Activated CD8-positive, alpha-beta memory T cell treated with anti-CD3 and anti-CD28 coated beads, Interleukin-2, amount 50 U/mL, for 4 hours (primary cell): ENCODE results near the gene IGFBP2.

Source experiments
- DNase-seq: peaks from one replicate; pipeline ENCODE4 v3.0.0-alpha.2; 2020

Gene IGFBP2

DNA sequence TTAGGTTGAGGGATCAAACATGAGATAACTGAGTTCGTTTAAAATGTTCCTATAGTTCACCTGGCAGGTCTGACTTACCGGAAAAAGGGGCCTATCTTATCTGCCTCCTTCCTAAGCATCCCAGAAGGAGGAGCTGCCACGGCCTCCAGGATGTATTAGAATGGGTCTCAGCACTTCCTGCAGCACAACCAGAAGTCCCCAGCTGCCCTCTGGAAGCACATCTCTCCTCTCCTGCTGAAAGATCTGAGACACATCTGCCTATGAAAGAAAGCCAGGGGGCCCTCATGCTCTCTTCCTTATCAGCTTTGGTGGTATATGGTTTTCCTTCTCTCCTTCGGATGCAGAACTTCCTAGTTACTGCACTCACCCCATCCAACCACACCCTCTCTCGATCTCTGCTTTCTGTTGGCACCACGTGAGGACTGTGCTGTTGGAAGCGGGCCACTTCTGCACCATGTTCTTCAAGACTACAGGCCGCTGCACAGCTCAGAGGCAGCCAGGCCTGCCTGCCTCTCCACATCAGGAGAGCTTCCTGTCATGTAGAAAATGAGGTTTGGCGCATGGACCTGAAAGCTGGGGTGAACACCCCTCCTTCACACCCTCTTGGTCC lies 55.6 kb downstream of the IGFBP2 start:
- DNase-seq = no peak

DNA sequence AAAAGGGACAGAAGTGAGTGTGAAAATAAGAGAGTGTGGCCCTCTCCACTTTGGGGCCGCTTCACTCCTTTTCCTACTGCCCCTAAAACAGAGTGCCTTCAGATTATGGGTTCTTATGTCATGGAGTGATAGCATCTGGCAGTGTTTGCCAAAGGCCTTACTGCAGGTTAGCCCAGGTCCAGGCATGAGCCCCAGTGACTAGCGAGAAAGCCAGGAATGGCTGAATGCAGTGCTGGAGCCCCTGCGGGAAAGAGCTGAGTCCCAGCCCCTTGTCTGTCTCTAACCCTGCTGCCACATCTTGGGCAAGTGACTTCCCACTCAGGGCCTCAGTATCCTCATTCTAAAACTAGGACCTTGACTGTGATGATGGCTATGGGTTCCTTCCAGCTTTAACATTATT lies 56.2 kb downstream of the IGFBP2 start:
- no peak for DNase-seq

DNA sequence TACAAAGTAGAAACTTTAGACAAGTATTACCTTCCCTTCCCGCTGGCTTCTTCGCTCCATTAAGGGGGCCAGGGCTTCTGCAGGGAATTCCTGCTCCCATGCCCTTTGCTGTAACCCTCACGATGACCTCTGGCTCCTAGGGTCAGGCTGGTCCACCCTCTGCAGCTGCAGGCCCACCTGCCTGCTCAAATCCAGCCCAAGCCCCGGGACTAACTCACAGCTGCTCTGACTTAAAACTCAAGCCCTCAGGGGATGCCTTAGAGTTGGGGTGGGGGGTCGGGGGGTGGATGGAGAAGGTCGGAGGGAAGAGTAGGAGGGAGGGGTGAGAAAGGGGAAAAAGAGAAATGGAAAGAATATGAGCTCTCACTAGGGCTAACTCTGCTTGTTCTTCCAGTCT lies 57.2 kb downstream of the IGFBP2 start:
- DNase-seq = no peak

DNA sequence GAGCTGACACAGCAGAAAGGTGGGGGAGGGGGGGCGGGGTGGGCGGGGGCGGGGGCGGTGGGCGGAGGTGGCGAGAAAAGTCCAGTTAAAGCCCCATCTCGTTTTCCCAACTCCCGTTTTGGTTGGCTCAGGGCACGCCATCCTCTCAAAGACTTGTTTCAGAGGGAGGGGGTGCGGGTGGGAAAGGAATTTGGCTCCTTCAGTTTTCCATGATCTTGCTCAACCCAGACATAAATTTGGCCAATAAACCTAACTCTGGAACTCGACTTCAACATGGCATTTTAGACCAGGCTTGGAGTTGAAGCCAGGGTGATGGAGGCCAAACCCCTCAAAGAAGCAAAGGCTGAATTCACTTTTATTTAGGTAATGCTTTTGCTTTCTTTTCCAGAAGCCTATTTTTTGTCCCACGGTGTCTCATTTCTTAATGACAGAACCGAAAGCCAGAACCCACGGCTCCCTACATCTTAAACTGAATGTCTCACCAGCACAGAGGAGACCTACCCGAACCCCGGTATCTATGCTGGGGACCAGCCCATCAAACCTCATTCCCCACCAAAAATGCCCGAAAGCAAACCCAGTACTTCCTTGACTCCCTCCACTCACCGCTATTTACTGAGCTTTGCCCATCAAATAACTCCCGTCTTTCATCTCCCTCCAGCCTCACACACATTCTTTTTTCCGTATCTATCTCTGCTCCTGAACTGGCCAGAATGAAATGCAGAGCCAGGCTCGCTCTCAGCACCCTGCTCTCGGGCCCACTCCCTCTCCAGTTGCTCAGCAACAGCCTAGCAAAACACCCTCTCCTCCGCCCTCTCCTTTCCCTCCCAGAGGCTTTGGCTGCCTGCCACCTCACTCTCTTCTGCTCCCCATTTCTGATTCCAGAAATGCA lies 57.9 kb downstream of the IGFBP2 start:
- no peak for DNase-seq

DNA sequence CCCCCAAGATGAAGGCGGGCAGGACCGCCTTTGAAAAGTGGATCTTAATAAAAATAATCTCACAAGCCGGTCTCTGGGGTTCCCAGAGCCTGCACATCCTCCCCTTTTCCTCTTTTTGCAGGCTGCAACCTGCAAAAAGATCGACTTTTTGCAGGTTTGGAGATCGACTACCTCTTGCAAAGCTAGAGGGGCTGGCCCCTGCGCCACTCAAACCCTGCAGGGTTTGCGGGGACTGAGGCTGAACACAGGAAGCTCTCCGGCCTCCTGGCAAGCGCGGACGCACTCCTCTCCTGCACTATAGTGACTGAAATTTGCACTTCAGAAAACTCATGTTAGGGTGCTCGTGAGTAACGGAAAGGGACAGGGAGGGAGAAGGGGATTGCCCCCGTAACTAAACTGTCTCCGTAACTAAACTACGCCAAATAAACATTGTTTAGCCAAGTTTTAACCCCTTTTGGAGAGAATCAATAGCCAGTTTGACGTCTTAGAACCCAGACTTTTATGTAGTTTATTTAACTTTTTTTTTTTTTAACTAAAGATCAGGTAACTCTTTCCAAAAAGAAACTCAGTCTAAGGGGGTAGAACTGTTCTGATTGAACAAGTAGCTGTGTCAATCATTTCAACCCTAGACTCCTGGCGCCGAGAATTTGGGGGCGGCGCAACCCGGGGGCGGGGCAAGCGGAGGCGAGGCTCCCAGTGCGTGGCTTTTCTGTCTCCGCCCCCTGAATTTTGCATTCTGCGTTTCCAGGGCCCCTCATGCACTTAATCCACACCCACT lies 59.6 kb downstream of the IGFBP2 start:
- peak; percentile 76 for DNase-seq

DNA sequence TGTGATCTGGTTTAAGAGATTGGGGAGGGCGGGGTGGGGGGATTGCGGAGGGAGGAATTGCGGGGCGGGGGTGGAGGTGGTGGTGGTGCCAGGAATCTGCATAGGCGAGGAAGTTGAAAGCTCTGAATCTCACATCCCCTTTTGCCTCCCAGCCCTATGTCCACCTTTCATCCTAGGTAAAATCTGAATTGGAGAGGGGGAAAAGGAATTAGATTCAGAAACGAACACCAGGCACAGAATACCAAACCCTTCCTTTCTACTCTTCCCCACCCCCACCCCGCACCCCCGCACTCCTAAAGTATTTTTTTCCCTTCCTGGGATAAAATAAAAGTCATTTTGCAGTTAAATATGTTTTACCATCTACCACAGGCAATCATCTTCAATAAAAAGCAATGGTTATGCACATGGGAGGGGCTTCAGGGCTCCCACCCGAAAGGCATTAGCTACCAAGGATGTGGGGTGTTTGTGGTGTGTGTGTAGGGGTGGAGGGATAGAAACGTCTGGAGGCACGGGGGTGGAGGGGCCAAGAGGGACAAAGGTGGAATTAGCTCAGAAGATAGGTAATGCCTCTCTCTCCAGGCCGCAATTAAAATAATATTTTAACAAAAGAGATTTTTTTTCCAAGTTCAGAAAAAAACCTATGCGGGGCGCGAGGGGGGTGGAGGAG lies 60.3 kb downstream of the IGFBP2 start:
- no peak for DNase-seq

DNA sequence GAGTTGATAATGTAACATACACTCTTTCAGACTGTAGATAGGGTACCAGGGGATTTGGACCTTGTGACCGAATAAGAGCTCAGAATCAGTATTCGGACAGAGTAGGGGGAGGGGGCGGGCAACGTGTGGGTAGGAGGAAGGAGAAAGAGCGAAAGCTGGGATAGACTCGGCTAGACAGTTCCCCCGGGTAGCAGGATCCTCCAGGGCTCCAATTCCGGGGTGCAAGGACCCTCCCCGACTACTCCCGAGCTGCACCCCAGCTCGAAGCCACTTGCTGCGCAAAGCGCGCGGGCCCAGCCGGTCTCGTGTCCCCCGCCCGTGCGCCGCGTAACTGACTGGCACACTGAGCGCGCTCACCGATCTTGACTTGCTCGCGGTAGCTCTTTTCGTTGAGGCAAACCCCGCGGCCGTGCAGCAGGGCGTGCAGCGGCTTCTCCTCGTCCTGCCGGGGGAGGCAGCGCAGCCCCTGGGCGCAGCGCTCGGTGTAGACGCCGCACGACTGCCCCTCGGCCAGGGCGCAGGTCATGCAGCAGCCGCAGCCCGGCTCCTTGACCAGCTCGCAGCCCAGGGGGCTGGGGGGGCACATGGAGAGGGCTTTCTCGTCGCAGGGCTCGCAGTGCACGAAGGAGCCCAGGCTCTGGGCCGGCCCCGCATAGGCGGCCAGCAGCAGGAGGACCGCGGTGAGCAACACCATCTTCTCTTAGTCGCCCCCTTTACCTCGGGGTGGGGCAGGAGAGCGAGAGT lies 61.0 kb downstream of the IGFBP2 start:
- DNase-seq = peak; percentile 44

DNA sequence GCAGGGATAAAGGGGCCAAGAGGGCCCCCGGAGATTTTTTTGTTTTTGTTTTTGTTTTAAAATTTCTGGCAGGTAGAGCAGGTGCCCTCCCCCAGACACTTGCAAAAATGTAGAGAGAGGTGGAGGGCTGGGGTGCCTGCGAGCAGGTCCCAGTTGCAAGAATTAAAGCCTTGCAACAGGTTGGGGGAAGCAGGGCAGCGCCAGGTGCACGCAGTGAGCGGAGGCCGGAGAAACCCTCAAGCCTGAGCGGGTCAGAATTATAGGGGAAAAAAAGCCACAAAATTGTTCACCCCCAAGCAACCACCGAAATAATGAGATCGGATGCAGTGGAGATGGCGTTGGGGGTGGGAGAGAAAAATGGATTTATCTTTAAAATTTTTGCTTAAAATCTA lies 61.6 kb downstream of the IGFBP2 start:
- DNase-seq = no peak

DNA sequence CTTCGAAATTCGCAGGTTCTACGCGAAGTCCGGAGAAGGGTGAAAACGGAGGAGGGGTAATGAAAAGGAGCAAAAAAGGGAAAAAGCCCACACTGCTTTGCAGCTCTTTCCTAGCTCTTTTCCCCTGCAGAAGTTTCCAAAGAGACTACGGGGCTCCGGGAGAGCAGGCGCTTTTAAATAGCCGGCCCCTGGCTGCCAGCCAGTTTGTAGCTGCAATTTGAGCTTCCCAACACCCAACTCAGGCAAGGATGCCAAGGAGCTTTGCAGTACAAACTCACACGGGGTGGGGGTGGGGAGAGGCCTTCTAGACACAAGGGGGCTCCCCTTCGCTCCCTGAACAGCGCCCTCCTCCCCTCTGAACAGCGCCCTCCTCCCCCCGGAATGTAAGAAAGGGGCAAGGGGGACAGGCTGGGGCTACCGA lies 62.2 kb downstream of the IGFBP2 start, which contains the start of gene IGFBP5:
Gene IGFBP5 (minus strand): TSS at position 149 of the 421 bp plus-strand sequence. CDS start 774 bp downstream, outside the sequence.
- DNase-seq = no peak

DNA sequence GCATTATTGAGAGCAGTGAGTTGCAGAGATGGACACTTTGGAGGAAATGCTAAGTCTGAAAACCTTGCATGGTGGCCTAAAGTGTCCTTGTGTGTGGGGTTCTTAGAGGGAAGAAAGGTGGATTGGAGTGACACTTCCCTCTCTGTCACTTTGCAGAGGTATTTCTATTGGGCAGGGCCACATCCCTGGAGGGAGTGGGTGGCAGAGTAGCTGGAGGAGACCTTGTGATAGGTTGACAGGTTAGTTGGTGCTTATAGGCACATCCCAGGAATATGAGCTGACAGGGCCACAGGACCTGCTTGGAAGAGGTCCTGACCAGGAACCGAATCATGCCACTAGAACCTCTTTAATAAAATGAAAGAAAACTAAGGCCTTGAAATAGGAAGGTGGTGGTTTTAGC lies 63.1 kb downstream of the IGFBP2 start:
- no peak for DNase-seq

DNA sequence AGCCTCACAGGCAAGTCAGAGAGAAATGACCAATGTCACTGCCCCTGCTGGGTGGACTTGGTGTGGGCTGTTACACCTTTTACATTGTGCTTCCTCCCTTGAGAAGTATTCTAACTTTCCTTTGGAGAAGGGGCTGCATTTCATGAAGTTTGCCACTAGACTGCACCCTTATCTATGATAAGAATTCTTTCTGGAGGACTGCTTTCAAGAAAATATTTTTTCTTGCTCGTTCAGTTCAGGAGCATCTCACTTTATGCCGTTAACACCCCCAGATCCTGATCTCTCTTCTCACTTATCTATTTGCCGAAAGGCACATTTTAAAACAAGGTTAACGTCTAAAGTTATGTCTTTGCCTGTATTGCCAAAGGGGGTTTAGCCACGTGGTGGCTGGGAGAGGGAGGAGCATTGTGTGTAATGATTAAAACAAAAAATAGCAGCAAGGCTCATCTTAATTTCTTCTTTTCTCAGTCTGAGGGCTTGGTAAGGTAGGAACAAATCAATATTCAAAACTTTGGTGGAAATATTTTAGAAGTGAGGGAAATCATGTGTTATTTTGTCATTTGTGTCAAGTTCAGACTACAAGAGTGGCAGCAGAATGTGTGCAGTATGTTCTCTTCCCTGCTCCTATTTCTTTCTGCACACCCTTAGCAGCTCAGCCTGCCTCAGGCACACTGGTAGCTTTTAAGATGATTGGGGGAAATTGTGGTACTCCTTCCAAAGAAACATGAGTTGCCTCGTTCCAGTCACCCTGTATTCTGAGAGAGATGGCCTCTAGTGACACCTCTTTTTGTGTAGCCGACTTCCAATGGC lies 63.7 kb downstream of the IGFBP2 start:
- DNase-seq = no peak

DNA sequence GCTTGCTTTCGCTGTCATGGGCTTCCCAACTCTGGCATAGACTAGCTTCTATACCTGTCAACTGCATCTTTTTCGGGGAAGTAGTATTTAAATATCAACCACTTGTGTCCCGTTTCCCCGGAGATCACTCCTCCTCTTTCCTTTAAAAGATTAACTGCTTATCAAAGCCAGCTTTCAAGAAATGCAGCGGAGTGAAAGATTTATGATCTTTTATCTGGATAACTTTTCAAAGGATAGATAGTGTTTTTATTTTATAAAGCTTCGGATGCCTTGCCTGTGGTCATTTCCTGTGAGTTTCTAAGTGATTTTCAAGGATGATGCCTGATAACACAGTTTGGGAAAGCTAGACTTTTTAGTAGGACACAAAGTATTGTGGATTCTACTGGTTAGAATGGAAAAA lies 65.1 kb downstream of the IGFBP2 start:
- no peak for DNase-seq

DNA sequence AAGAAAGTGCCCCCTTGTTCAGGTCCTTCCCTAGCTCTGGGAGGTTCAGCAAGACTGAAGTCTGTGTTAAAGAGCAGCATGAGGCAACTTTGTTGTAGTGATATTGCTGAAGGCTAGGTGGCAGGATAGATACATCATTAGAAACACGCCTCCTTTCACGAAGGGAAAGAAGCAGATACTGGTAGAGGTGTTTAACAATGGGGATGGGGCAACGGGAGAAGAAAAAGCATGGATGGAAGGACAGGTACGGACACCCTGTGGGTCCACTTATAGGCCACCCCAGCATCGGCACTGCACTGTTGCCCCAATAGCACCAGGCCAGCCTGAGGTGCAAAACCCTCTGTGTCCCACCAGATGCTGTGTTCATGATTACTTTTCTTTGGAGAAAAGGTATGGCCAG lies 65.7 kb downstream of the IGFBP2 start:
- DNase-seq = no peak

DNA sequence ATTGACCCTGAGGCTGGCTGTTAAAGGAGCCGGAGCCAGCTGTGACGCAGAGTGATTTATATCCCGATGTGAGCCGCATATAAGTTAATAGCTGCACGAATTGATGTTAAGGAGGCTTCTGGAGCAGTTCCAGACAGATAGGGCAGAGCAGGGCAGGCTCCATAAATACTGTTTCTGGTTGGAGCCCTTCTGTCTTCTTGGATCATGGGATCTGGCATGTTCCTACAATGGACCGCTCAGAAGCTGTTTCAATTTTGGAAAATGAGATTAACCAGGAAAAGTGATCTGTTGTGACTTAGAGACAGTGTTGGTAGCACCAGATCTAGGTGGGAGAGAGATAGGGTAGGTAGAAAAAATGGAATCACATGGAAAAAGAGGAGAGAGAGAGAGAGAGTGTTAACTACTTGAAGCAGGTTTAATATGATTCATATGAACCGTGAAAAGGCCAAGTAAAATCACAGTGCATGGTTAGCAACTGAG lies 66.9 kb downstream of the IGFBP2 start:
- no peak for DNase-seq

DNA sequence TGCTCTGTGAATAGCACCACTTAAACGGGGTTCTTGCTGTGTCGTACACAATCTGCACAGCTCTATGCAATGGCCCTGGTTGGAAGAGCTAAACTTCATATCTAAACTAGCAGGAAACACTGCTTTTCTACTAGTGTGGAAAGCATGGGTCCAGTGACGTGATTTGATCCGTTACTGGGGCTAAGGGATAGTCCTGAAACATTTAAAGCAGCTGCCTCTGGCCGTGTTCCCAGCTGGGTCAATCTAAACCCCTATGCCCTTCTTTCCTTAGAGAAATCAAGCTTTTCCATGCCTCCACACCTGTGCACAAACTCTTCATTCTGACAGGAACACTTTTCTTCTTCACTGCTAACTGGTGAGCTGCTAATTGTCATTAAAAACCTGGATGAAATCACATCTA lies 67.6 kb downstream of the IGFBP2 start:
- no peak for DNase-seq

DNA sequence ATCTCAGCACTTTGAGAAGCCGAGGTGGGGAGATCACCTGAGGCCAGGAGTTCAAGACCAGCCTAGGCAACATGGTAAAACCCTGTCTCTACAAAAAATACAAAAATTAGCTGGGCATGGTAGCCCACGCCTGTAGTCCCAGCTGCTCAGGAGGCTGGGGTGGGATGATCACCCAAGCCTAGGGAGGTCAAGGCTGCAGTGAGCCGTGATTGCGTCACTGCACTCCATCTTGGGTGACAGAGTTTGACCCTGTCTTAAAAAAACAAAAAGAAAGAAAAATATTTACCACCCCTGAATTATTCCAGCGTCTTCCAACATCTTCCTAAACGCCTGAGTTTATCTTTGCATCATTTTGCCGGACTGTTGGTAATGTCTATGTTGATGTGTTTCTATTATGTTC lies 68.3 kb downstream of the IGFBP2 start:
- no peak for DNase-seq

DNA sequence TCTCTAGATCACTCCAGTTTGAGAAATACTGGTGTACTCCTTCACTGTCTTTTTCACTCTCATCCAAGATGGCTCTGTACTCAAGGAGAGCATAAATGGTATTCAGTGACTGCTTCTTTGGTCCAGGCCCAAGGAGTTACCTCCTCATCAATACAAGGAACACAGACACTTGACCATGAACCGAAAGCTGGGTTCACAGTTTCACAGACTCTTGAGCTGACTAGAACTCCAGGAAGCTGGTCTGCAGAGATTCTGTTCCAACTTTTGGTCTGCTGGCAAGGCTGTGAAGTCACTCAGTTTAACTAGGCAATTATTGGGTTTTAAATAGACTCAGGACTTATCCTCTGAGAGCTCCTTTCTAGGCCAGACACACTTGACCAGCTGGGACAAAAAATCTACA lies 69.5 kb downstream of the IGFBP2 start:
- no peak for DNase-seq

DNA sequence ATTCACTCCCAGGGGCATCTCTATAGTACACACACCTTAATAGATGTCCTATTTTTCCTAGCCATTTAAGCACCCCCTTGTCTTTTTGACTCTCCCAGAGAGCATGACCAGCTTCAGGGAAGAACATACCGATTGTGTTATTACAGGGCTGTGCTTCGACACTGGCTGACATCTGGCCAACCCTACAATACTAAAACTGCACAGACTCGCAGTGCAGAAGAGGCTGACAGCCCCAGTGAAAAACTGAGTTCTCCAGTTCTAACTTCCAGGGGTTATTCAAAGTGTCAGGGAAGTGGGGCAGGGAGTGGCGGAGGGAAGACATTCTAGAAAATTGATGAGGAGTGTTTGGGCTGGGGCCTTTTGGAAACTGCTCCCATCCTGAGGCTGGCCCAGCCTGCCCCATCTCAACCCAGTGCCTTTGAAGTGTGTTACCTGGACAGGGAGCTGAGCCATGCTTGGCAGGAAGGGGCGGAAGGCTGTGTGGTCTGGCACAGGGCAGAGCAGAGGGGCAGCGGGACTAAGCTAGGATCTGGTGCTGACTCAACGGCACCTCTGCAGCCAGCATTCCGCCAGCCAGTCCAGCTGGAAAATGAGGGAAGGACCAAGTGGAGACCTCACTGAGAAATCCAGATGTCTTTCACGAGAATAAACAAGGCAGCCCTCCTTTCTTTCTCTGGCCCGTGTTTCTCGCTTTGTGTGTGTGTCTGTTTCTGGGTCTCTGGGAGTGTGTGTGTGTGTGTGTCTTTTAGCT lies 77.5 kb downstream of the IGFBP2 start:
- DNase-seq = no peak

DNA sequence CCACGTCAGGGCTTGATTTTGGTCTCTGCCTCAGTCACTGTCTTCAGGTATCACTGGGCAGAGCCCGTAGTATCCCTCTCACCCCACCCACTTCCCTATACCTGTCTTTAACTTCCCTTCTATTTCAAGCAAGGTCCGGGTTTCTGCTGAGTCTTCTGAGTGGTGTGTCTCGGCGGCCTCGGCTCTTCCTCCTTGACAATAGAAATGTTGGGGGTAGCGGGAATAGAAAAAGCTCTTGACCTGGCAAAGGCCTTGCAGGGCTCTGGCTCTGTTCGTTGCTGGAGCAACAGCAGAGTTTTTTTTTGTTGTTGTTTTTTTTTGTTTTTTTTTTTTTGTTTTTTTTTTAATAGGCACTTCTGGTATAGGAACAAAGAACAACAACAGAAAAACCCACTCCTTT lies 78.1 kb downstream of the IGFBP2 start:
- DNase-seq = no peak

DNA sequence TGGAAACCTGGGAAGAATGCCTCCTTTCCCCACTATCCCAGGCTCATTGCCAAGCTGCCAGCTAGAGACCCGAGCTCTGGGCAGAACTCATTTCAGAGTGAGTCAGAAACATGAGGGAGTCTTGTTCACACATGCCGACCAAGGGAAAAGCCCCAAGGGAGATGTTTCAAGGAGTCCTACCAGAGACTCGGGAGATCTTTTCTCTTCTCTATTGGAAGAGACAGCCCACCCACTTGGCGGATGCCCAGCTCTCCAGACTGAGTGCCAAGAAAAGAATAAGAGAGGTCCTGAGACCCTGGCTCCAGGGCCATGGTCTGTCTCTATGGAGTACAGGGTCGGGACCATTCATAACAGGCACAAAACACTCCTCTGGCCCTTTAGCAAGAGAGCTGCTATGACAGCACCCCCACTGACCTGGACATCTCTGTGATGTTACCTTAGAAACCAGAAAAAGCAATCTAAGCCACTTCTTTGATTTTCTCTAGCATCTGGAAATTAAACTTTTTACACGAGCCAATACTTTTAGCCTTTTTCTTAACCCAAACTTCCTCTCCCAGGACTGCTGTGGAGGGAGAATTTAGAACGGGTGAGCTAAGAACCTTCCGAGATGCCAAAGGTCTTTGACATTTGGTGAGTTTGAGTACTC lies 80.6 kb downstream of the IGFBP2 start:
- no peak for DNase-seq
